IPS-18c (cell line): ENCODE measurements around the gene OR6X1.

Source experiments
- H3K4me3 ChIP-seq: 2 replicates; pipeline ENCODE4 v1.7.0; 2013; ENCODE audit warnings: low read depth, mild to moderate bottlenecking, low read length, moderate library complexity; ENCODE audit not compliant: insufficient read depth
- H3K9me3 ChIP-seq: one replicate; pipeline ENCODE4 v1.6.1; 2013; ENCODE audit warnings: mild to moderate bottlenecking, low read length, moderate library complexity; ENCODE audit not compliant: control insufficient read depth, insufficient read depth

The OR6X1 gene, protein sequence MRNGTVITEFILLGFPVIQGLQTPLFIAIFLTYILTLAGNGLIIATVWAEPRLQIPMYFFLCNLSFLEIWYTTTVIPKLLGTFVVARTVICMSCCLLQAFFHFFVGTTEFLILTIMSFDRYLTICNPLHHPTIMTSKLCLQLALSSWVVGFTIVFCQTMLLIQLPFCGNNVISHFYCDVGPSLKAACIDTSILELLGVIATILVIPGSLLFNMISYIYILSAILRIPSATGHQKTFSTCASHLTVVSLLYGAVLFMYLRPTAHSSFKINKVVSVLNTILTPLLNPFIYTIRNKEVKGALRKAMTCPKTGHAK

DNA sequence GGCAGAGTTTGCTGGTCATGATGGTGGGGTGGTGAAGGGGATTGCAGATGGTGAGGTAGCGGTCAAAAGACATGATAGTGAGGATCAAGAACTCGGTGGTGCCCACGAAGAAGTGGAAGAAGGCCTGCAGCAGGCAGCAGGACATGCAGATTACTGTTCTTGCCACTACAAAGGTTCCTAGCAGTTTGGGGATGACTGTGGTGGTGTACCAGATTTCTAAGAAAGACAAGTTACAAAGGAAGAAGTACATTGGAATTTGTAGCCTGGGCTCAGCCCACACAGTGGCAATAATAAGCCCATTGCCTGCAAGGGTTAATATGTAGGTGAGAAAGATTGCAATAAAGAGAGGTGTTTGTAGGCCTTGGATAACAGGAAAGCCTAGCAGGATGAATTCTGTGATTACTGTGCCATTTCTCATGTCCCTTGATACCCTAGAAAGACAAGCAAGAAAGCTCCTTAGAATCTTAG lies at the start of gene OR6X1:
Gene OR6X1 (minus strand): TSS at position 418 of the 468 bp plus-strand sequence. CDS start 0 bp downstream, at position 418.
- no peak within 1 kb of the TSS for H3K4me3 ChIP-seq
- no peaks in the 10 kb centered on the region for H3K9me3 ChIP-seq

DNA sequence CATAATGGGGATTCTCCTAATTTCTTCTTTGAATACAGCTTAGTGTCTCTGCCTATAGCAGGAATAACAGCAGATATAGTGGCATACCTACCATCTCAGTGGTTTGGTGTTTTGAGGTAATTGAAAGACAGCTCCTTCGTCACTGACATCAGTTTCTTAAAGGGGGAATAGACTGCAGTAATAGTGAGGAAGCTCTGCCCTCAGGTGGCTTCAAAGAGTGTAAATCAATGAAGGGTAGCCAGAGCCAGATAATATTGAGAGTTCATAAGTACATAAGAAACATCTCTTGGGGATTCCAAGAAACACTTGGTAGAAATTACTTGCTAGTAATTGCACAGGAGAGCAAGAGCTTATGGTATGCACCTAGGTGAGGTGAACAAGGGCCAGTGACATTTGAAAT lies 47.4 kb upstream of the OR6X1 start:
- H3K9me3 ChIP-seq = no peaks in the 10 kb centered on the region
- no peak overlapping the region for H3K4me3 ChIP-seq

DNA sequence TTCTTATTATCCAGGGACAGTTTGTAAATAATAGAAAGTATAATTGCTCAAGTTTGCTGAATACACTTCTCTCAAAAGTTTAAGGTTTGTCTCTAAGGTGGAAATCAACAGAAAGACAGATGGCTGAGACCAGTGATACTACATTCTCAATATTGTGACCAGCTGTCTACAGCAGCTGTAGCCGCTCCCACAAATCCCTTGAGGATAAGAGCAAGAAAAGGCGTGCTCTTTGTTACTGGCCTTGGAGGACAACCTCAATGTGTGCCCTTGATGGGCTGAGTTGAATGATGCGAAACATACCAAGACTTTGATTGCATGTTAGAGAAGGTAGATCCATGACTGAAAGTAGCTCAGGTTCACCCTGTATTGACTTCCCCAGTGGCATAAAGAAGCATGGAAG lies 45.7 kb upstream of the OR6X1 start:
- no peak overlapping the region for H3K4me3 ChIP-seq
- H3K9me3 ChIP-seq = no peaks in the 10 kb centered on the region

DNA sequence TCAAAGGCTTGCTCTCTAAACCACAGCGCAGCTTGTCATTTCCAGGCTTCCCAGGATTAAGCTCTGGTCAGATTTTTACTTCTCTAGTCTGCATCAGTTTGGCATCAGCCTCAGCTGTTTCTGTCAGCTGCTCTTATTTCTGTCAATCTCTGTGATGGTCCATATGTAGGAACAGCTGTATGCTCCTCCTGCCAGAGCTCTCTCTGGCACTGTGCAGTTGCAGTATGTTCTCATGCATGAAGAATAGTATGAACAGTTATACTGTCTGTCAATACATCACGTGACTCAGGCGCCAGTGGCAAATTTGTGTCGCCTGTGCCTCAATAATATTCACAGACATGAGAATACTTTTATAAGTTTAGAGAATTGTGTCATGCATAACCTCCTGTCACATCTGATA lies 45.1 kb upstream of the OR6X1 start:
- H3K4me3 ChIP-seq = no peak overlapping the region
- H3K9me3 ChIP-seq = no peaks in the 10 kb centered on the region

DNA sequence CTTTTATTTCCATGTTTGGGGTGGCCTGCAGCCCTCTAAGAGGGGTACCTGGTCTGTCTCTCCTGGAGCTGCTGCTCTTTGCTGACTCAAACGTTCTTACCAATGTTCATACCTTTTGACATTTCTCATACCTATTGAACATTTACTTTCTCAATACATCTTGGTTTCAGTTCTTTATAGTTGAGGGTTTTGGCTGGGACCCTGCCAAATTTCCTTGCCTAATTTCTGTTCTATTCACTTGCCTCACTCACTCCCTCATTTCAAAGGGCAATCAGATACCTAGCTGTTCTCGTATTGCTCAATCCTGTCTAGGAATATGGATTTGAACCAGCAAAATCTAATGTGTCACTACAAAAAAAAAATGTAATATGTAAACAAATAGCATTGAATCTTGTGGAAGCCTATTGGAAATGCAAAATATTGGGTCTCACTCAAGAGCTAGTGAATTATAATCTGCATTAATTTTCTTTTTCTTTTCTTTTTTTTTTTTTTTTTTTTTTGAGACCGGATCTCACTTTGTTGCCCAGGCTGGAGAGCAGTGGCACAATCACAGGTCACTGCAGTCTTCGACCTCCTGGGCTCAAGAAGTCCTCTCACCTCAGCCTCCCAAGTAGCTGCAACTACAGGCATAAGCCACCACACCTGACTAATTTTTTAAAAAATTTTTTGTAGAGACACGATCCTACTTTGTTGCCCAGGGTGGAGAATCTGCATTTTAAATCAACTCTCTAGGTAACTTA lies 44.4 kb upstream of the OR6X1 start:
- Histone ChIP-seq H3K4me3 (no peak overlapping the region), H3K9me3 (no peaks in the 10 kb centered on the region)

DNA sequence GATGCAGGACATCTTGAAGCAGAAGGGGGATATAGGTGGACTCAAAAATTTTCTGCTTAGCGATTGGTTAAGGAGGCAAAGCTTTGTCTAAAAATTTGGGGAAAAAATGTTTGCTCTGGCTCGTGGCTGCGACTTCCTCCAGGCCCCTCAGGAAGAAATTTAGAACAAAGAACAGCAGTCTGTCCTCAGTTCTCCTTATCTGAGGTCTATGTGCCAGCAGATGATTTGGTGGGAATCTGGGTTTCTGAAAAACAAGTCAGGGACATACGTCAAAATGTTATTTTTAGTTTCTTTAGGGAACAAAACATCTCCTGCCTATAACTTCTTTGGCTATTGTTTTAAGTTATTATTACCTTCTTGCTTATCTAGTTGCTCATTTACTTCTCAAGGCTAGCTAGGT lies 43.8 kb upstream of the OR6X1 start:
- Histone ChIP-seq H3K4me3 (no peak overlapping the region), H3K9me3 (no peaks in the 10 kb centered on the region)

DNA sequence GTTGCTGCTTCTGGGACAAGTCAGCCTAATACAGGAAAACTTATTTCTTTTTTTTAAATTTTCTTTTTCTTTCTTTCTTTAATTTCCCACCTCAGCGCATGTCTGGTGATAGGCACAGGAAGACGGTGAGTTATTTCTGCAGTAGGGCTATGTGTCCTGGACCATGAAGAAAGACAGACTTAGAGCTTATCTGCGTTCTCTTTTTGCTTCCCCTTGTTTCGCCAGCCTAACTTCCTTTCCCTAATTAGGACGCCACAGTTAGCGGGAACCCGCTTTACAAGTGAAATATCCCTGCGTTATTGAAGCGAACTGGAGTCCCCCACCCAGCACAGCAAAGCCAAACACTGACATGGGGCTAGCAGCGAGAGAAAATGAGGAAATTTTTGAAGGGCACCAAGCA lies 43.2 kb upstream of the OR6X1 start:
- no peaks in the 10 kb centered on the region for H3K9me3 ChIP-seq

DNA sequence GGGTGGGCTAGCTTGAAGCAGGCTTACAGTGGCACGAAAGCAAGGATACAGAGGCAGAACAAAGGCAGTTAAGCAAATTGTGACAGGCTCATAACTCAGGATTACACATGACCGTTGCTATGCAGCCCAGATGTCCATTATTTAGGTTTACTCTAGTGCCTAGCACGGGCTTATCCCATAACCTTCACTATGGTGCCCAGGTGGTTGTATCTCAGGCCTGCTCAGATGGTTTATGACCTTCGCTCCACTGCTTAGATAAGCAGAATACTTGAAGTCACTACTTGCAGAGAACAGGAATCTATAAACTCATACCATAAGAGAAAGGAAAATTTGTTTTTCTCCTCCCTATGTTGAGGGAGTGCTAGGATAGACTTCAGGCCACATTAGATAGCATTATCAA lies 42.8 kb upstream of the OR6X1 start:
- H3K9me3 ChIP-seq = no peaks in the 10 kb centered on the region
- no peak overlapping the region for H3K4me3 ChIP-seq

More for the DNA sequence above, 43.2 kb upstream of the OR6X1 start:
- H3K4me3 ChIP-seq = no peak overlapping the region

DNA sequence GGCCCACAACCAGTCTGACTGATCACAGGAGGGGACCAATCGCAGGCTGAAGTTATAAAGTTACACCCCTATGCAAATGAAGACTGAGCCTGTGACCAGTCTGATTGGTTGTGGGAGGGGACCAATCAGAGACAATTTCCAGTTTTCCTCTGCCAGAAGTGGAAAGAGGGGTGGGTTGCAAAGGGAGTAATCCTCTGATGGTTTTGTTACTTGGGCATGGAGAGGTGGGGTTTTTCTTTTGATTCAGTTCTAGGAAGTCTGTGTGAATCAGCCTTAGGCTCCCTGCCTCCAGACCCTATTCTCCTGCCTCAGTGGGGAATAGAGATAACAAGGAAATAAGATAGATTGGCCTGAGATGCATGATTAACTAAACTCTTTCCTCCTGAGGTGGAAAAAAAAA lies 41.9 kb upstream of the OR6X1 start:
- H3K4me3 ChIP-seq = no peak overlapping the region
- no peaks in the 10 kb centered on the region for H3K9me3 ChIP-seq

DNA sequence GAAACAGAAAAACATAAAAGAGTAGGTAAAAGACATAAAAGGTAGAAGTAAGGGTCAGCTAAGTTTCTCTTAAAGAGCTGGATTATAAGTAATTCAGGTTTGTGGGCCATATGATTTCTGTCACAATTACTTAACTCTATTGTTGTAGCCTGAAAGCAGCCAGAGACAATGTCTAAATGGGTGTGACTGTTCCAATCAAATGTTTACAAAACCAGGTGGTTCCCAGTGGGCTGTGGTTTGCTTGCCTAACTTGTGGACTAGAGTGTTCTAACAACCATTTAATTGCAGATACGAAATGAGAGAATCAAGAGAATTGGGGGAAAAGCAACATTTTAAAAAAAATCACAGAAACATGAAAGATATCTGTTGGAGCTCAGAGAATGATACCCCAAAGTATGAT lies 29.2 kb upstream of the OR6X1 start:
- no peaks in the 10 kb centered on the region for H3K9me3 ChIP-seq
- H3K4me3 ChIP-seq = no peak overlapping the region

DNA sequence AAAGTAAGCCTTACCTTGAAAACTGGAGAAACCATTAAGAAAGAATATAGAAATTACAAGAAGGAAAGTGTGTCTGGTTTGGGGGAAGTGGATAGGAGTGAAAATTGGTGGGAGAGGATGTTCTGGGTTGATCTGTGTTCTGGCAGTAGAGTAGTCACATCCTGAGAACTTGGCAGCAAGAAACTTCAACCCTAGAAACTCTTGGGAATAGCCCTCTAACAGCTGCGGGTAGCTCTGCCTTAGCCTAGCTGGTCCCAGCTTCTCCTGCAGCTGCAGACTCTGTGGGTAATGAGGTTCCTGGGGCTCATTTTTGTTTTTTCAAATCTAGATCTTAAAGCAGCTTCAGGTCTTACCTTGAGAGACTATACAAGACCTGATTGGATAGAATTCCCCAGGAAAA lies 24.2 kb upstream of the OR6X1 start:
- Histone ChIP-seq H3K9me3 (no peaks in the 10 kb centered on the region), H3K4me3 (no peak overlapping the region)

DNA sequence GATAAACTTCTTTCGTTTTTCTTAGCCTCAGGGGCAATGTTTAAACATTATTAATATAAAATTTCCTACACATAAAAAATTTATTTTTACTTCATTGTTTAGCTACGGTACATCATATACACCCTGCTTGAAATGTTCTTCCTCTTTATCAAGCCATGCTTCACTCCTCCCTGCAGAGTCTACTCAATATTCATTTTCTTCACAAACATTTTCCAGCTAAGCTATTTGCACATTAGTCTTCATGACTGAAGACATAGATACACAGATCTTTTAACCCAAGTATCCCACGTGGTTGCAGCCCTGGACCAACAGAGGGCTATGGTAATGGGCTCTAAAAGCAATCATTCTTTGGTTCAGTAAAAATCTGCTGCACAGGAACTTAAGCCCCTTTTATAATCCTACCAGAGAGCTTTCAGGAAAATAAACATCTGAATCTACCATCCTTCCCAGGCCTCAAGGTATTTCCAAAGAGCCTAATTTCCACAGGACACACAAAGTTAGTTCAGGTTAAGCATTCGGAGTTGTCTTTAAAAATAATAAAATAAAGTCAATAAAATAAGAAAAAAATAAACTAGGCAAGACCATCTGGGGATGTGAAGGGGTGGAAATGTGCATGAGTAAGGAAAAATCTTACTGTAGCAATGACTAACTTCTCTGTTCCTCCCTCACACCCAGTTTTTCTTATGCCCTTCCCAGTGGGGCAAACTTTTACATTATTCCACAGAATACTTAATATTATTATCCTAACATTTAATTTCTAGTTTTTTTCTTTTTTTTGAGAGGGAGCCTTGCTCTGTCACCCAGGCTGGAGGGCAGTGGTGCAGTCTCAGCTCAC lies 21.6 kb upstream of the OR6X1 start:
- Histone ChIP-seq H3K4me3 (no peak overlapping the region), H3K9me3 (no peaks in the 10 kb centered on the region)

DNA sequence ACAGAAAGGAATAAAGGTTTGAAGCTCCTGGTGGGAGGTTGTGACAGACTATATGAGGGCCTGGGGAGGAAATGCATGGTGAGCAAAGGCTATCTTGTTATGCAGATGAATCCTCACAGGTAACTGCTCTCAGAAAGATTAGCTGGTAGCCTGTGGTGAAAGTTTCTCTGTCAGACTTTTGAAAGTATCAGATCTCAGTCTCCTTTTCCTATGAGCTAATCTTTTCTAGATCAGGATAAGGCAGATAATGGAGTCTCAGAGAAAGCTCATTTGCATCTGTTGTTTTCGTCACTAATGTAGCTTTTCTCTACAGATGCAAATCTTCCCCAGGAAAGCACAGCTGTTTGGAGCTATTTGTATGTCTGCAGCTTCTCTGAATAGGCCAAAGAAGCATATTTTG lies 21.0 kb upstream of the OR6X1 start:
- Histone ChIP-seq H3K9me3 (no peaks in the 10 kb centered on the region), H3K4me3 (no peak overlapping the region)

DNA sequence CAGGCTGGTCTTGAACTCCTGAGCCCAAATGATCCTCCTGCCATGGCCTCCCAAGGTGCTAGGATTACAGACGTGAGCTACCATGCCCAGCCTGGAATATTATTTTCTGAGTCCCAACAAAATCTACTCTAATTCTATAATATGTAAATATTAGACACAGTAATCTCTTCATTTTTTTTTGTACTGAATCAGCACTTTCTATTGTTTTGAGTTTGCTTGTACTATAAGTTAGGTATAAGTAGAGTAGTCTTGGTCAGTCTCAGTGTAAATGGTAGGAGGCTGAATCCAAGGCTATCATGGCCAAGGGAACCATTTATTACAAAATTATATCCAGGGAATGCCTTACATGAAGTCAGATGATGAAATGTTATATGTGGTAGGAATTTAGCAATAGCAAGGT lies 19.6 kb upstream of the OR6X1 start:
- Histone ChIP-seq H3K4me3 (no peak overlapping the region), H3K9me3 (no peaks in the 10 kb centered on the region)

DNA sequence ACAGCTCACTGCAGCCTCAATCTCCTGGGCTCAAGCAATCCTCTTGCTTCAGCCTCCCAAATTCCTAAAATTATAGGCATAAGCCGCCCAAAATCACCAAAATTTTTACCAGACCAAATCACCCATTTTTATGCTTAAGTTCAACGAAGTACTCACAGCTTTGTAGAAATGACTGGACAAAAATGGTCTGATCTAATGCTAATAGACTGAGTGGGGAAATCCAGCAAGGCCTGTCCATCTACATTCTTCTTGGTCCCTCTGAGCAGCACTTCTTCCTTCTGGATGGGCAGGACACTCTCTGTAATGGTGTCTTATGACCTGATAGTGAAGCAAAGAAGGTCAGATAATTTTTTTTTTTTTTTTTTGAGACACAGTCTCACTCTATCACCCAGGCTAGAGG lies 18.7 kb upstream of the OR6X1 start:
- H3K9me3 ChIP-seq = no peaks in the 10 kb centered on the region
- no peak overlapping the region for H3K4me3 ChIP-seq

DNA sequence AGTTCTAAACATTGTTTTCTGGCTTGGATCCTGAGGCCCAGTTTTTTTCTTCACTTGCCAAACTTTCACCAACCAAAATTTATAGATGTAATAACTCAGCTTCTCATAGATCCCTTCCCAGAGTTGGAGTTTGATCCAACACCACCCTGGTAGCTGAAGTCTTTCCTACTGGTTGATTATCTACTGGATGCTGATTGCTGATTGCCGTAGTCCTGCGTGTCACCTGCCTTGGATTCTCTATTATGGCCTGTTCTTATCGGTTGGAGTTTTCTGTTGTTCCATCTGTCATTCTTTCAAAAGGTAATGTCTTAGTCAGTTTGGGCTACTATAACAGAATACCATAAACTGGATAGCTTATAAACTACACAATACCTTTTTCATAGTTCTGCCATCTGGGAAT lies 17.3 kb upstream of the OR6X1 start:
- H3K4me3 ChIP-seq = no peak overlapping the region
- H3K9me3 ChIP-seq = no peaks in the 10 kb centered on the region

DNA sequence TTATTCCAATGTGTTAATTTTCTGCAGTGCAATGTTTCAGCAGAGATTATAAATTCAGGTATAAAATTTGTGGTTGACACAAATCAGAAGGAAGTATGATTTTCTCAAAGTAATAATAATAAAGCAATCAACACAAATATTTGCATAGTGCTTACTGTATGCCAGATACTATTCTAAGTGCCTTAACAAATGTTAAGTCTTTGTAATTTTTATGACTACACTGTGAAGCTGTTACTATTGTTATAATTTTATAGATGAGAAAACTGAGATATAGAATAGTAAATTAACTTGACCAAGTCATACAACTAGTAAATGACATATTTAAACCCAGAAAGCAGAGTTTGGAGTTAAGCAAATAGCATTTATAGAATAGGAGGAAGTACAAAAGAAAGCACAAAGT lies 16.4 kb upstream of the OR6X1 start:
- Histone ChIP-seq H3K9me3 (no peaks in the 10 kb centered on the region), H3K4me3 (no peak overlapping the region)

DNA sequence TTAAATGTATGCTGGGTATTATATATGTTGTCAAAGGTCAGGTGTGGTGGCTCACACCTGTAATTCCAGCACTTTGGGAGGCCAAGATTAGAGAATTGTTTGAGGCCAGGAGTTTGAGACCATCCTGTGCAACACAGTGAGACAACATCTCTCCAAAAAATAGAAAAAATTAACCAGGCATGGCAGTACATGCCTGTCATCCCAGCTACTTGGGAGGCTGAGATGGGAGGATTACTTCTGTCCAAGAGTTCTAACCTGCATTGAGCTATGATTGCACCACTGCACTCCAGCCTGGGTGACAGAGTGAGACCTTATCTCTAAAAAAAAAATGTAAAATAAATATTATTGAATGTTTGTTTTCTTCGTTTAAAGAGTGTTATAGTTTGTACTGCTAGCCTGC lies 11.3 kb upstream of the OR6X1 start:
- H3K4me3 ChIP-seq = no peak overlapping the region
- H3K9me3 ChIP-seq = peaks cover 11% of the 10 kb centered on the region
